B cell (primary cell): ENCODE measurements around the gene ADGRB2. TPM values are rescaled to one million over a fixed set of nuclear protein-coding genes. Genes with fewer than 3 reads are reported as not detected.

ENCODE experiments used
- ATAC-seq: fragments of 200-7000 bp; cut with Tn5 transposase; one replicate; pipeline ENCODE4 v1.10.0; 2021; ENCODE audit warnings: low read depth, mild to moderate bottlenecking, moderate number of reproducible peaks, moderate library complexity
- CTCF ChIA-PET: fragments of 350-600 bp; sonication (Branson Sonifier 250); formaldehyde crosslinking; loops from one replicate; lab custom pipeline; 2021; ENCODE audit warnings: antibody characterized with exemption, inconsistent platforms; lab: Charles Lee
- POLR2A ChIA-PET: fragments of 350-600 bp; sonication (Branson Sonifier 250); formaldehyde crosslinking; loops from one replicate; lab custom pipeline; 2021; ENCODE audit warnings: antibody characterized with exemption; lab: Charles Lee
- DNase-seq: peaks from one replicate; pipeline ENCODE4 v3.0.0; 2013
- H2AFZ ChIP-seq: 2 replicates; pipeline ENCODE4 v1.6.1; 2012; ENCODE audit warnings: mild to moderate bottlenecking, low read depth, low read length; ENCODE audit not compliant: insufficient read depth, poor library complexity, severe bottlenecking
- H3K27ac ChIP-seq, 2 donors: 1 replicate in 1 of 2; 2 replicates in 1 of 2; pipeline ENCODE4 v1.5.1; 2012 to 2013; ENCODE audit warnings: low read length in 2 of 2, mild to moderate bottlenecking in 2 of 2, moderate library complexity in 1 of 2
- H3K27me3 ChIP-seq, 4 experiments: fragments of 200-600 bp in 1 of 4; sonication (generic) in 1 of 4; replicated peaks in 1 of 4; 1 replicate in 2 of 4; 2 replicates in 2 of 4; pipeline versions ENCODE4 v1.6.1 to v1.7.0; 2013 to 2016; ENCODE audit warnings: low read length in 3 of 4, mild to moderate bottlenecking in 2 of 4, mixed read lengths in 1 of 4, moderate library complexity in 1 of 4; ENCODE audit not compliant: insufficient read depth in 4 of 4, control insufficient read depth in 3 of 4; ENCODE audit errors: control extremely low read depth in 1 of 4
- H3K36me3 ChIP-seq, 2 experiments: replicated peaks in 1 of 2; 1 replicate in 1 of 2; 2 replicates in 1 of 2; pipeline versions ENCODE4 v1.6.1 to v1.7.1; 2013; ENCODE audit warnings: low read length in 1 of 2; ENCODE audit not compliant: insufficient read depth in 2 of 2, control insufficient read depth in 1 of 2; ENCODE audit errors: control extremely low read depth in 1 of 2, extremely low read depth in 1 of 2
- H3K4me1 ChIP-seq, 2 donors: fragments of 200-600 bp in 1 of 2; sonication (generic) in 1 of 2; 1 replicate in 1 of 2; 2 replicates in 1 of 2; pipeline versions ENCODE4 v1.5.1 to v1.6.1; 2013 to 2017; ENCODE audit warnings: low read length in 2 of 2; ENCODE audit not compliant: control insufficient read depth in 2 of 2, insufficient read depth in 2 of 2
- H3K4me2 ChIP-seq: replicated peaks from 2 replicates; pipeline ENCODE3; 2012; ENCODE audit warnings: mild to moderate bottlenecking, low read depth, low read length; ENCODE audit not compliant: poor library complexity, severe bottlenecking
- H3K4me3 ChIP-seq, 5 experiments: fragments of 200-600 bp in 1 of 5; sonication (generic) in 1 of 5; 1 replicate in 3 of 5; 2 replicates in 2 of 5; pipeline versions ENCODE4 v1.5.1 to v1.7.0; 2011 to 2016; ENCODE audit warnings: low read length in 4 of 5, mild to moderate bottlenecking in 4 of 5, low read depth in 2 of 5, control low read depth in 1 of 5, moderate library complexity in 1 of 5; ENCODE audit not compliant: insufficient read depth in 1 of 5; ENCODE audit errors: control extremely low read depth in 1 of 5, extremely low read depth in 1 of 5
- H3K79me2 ChIP-seq: fragments of 200-600 bp; sonication (generic); one replicate; pipeline ENCODE4 v1.6.0; 2016; ENCODE audit warnings: low read length; ENCODE audit not compliant: control insufficient read depth, insufficient read depth
- H3K9ac ChIP-seq: fragments of 200-600 bp; sonication (generic); 2 replicates; pipeline ENCODE4 v1.6.1; 2017; ENCODE audit warnings: mild to moderate bottlenecking, low read length, moderate library complexity
- H3K9me3 ChIP-seq, 3 donors: one replicate each; pipeline versions ENCODE4 v1.6.1 to v1.7.1; 2013; ENCODE audit warnings: low read length in 2 of 3; ENCODE audit not compliant: control insufficient read depth in 2 of 3, insufficient read depth in 1 of 3; ENCODE audit errors: control extremely low read depth in 1 of 3
- H4K20me1 ChIP-seq: 2 replicates; pipeline ENCODE4 v1.6.0; 2012; ENCODE audit warnings: mild to moderate bottlenecking, low read length; ENCODE audit not compliant: insufficient read depth, control insufficient read depth, poor library complexity, severe bottlenecking
- H3K27ac Mint-ChIP-seq: one replicate; pipeline ENCODE4 v1.8.0; 2021; ENCODE audit warnings: mixed read lengths
- H3K27me3 Mint-ChIP-seq: one replicate; pipeline ENCODE4 v1.8.0; 2021; ENCODE audit warnings: mixed read lengths
- H3K4me1 Mint-ChIP-seq: one replicate; pipeline ENCODE4 v1.8.0; 2021; ENCODE audit warnings: mixed read lengths
- H3K4me3 Mint-ChIP-seq: one replicate; pipeline ENCODE4 v1.8.0; 2021; ENCODE audit warnings: mixed read lengths
- H3K9me3 Mint-ChIP-seq: one replicate; pipeline ENCODE4 v1.8.0; 2022; ENCODE audit warnings: mixed read lengths; ENCODE audit not compliant: insufficient read depth
- CTCF ChIP-seq: fragments of 200-600 bp; IDR thresholded peaks from one replicate; pipeline ENCODE4 v1.8.0; 2022; ENCODE audit warnings: antibody characterized with exemption, mild to moderate bottlenecking
- EZH2 ChIP-seq: IDR thresholded peaks from 2 replicates; pipeline ENCODE4 v1.6.1; 2012; ENCODE audit warnings: borderline replicate concordance, low read depth, mild to moderate bottlenecking, moderate library complexity, low read length; ENCODE audit not compliant: insufficient read depth, poor library complexity, severe bottlenecking
- WGBS: methylation state at CpG from one replicate; pipeline ENCODE4 v1.1.5; 2013; ENCODE audit warnings: missing lambda C conversion rate; ENCODE audit not compliant: insufficient coverage; 5-methylcytosine and 5-hydroxymethylcytosine counted together
- intact Hi-C: fragments of 100-400 bp; cut with micrococcal nuclease; formaldehyde crosslinking; loops from one replicate; pipeline ENCODE4 v1.10.0; 2022
- polyA plus RNA-seq: library from polyadenylated mRNA; depleted of rRNA; stranded (reverse); fragments of >200 nt; gene quantifications from 2 replicates; pipeline ENCODE4 v1.2.3, GENCODE V29; 2012
- total RNA-seq, 2 donors: library from RNA; stranded (reverse); fragments of 120-200 nt in 1 of 2; gene quantifications; 1 replicate in 1 of 2; 2 replicates in 1 of 2; pipeline versions ENCODE4 v1.2.3 to v1.2.4, GENCODE V29; 2013 to 2022

The ADGRB2 gene
- total and polyA plus RNA-seq, 2 donors (not counting 1 experiment from before 2014, with no cell fraction given) = 1.9 to 2.7 TPM

GRCh38 chr1:31771891-31772668 lies 7.9 kb upstream of the ADGRB2 start:
- Mint-ChIP-seq H3K27ac (peak overlapping the region; percentile 57), H3K4me1 (peaks cover 38% of the 10 kb centered on the region), H3K4me3 (peak overlapping the region; percentile 93), H3K9me3 (no peaks in the 10 kb centered on the region), H3K27me3 (peaks cover 49% of the 10 kb centered on the region)
- CTCF ChIA-PET = no interaction called here
- Histone ChIP-seq H3K36me3 (no peaks in the 10 kb centered on the region), H3K4me1 (peaks cover 38 to 39% of the 10 kb centered on the region in 2 donors), H3K27me3 (peaks cover 0 to 56% (median 39%) of the 10 kb centered on the region in 4 experiments), H4K20me1 (no peaks in the 10 kb centered on the region), H3K79me2 (no peaks in the 10 kb centered on the region), H3K9ac (peak overlapping the region; percentile 64), H3K4me3 (peak overlapping the region; percentile 22 to 64 (median 45)), H3K9me3 (peaks cover 0 to 6% (median 0%) of the 10 kb centered on the region in 3 donors), H3K27ac (no peak overlapping the region), H2AFZ (peak overlapping the region; percentile 81), H3K4me2 (peak overlapping the region; percentile 90)
- intact Hi-C loops = loop anchor here (1.0 to 5.0 kb wide), 2 partner anchors 13 to 125 kb away; no protein-coding TSS in a partner anchor
- WGBS = 2% methylated on average over 68 of the region's 68 CpGs
- POLR2A ChIA-PET = no interaction called here
- TF ChIP-seq EZH2 (peak; percentile 92), CTCF (no peak)
- DNase-seq (peak; percentile 61), ATAC-seq (peak; percentile 44)
